ENCODE data around the gene MLXIP. TPM values are rescaled to one million over a fixed set of nuclear protein-coding genes. Genes with fewer than 3 reads are reported as not detected.

MLXIP gene
- total RNA-seq, 1 donor from 2014 or later, result 39.8 TPM

DNA sequence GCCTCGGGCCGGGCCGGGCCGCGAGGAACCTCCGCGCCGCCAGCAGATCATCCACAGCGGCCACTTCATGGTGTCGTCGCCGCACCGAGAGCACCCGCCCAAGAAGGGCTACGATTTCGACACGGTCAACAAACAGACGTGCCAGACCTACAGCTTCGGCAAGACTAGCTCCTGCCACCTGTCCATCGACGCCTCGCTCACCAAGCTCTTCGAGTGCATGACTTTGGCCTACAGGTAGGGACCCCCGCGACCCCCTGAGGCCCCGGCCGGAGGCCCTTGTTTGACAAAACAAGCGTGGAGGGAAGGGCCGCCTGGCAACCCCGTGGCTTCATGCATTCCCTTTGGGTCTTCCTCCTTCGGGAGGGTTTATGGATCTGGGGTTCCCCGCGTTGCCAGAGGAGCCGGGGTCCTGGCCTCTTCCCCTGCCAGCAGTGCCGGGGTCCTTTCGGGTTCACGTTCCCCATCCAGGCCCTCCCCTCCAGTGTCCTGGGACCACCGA lies 526 bp downstream of the MLXIP start:
- peak overlapping the region; percentile 89 for H3K27ac Mint-ChIP-seq (ENCODE audit: unreplicated experiment)
- no peaks in the 10 kb centered on the region for H3K9me3 Mint-ChIP-seq
- peaks cover 44% of the 10 kb centered on the region for H3K4me1 Mint-ChIP-seq
- peaks cover 17% of the 10 kb centered on the region for H3K27me3 Mint-ChIP-seq (ENCODE audit: low read depth)
- peak; percentile 27 for DNase-seq (ENCODE audit: low read depth, low spot score)
- TF ChIP-seq, protein P1, sequence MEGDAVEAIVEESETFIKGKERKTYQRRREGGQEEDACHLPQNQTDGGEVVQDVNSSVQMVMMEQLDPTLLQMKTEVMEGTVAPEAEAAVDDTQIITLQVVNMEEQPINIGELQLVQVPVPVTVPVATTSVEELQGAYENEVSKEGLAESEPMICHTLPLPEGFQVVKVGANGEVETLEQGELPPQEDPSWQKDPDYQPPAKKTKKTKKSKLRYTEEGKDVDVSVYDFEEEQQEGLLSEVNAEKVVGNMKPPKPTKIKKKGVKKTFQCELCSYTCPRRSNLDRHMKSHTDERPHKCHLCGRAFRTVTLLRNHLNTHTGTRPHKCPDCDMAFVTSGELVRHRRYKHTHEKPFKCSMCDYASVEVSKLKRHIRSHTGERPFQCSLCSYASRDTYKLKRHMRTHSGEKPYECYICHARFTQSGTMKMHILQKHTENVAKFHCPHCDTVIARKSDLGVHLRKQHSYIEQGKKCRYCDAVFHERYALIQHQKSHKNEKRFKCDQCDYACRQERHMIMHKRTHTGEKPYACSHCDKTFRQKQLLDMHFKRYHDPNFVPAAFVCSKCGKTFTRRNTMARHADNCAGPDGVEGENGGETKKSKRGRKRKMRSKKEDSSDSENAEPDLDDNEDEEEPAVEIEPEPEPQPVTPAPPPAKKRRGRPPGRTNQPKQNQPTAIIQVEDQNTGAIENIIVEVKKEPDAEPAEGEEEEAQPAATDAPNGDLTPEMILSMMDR (conservative IDR thresholded peaks at IDR 0.05), result no peak
- peaks cover 3% of the 10 kb centered on the region for H3K36me3 Mint-ChIP-seq (ENCODE audit: low read depth)
- peak overlapping the region; percentile 89 for H3K4me3 Mint-ChIP-seq

DNA sequence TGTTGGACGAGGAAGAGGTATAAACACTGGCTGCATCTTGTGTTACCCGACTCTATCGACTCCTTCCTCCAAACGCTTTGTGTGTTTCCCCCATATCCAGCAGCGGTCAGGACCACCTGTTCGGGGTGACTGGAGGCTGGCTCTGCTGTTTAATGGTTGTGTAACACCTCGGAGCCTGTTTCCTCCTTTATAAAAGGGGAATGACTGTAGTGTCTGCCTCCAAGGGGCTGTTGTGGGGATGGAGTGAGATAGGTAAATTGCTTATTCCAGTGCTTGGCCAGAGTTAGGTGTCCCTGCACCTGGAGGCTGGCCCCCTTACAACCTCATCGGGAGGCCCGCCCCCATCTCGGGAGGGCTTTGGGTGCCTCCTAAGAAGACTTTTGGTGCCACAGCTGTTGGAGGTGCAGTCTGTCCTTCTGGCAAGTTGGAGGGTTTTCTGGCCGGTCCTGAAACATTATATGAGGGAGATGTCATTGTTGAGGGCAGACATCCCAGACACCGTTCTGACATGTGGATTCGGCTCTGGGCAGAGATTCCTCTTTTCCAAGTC lies 1.1 kb downstream of the MLXIP start:
- TF ChIP-seq, protein P1 (conservative IDR thresholded peaks at IDR 0.05), result no peak
- H3K4me1 Mint-ChIP-seq, result peaks cover 44% of the 10 kb centered on the region
- peaks cover 3% of the 10 kb centered on the region for H3K36me3 Mint-ChIP-seq (ENCODE audit: low read depth)
- H3K4me3 Mint-ChIP-seq, result peak overlapping the region; percentile 89
- H3K9me3 Mint-ChIP-seq, result no peaks in the 10 kb centered on the region
- peaks cover 17% of the 10 kb centered on the region for H3K27me3 Mint-ChIP-seq (ENCODE audit: low read depth)
- no peak for DNase-seq (ENCODE audit: low read depth, low spot score)
- peak overlapping the region; percentile 16 for H3K27ac Mint-ChIP-seq (ENCODE audit: unreplicated experiment)

DNA sequence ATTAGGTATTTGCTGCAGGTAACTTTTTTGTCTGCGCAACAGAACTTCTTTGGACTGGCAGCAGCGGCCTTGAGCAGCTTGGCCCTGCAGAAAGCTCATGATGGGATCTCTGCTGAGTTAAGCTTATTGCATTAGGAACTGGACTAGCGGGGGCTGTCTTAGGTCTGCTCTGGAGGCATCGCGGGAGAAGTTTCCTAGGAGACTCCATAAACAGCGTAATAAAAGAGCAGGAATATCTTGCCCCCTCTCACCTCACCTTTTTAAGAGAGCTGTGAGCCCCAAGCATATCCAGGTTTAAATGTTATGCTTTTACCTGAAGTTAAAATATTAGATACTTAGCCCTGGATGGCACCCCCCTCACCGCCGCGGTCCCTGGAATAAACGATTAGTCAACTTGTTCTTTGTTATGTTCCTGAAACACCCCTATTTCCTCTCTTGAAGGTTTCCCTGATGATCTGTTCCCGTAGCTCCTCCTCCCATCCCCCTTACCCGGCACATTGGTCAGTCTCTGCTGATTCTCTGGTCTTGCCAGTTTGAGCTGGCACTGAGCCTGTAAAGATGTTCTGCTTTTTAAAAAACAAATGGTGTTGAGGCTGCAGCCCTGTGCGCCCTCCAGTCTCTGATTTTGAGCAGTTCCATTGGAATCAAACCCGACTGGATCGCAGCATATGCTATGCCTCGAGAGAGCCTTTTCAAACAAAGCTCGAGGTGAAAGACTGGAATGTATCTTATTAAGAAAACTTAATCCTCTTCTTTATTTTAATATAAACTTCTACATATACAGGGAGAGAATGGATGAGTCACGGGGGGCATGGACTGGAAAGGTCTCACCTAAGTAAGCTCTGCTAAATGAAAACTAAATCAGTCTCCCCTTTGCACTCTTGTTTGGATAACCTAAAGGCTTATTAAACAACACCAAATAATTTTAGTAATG lies 1.9 kb downstream of the MLXIP start:
- peak overlapping the region; percentile 89 for H3K4me3 Mint-ChIP-seq
- TF ChIP-seq, protein P1 (conservative IDR thresholded peaks at IDR 0.05), result no peak
- no peak for DNase-seq (ENCODE audit: low read depth, low spot score)
- H3K4me1 Mint-ChIP-seq, result peaks cover 44% of the 10 kb centered on the region
- H3K27ac Mint-ChIP-seq (ENCODE audit: unreplicated experiment), result peak overlapping the region; percentile 16
- peaks cover 17% of the 10 kb centered on the region for H3K27me3 Mint-ChIP-seq (ENCODE audit: low read depth)
- H3K9me3 Mint-ChIP-seq, result no peaks in the 10 kb centered on the region
- H3K36me3 Mint-ChIP-seq (ENCODE audit: low read depth), result peaks cover 3% of the 10 kb centered on the region

DNA sequence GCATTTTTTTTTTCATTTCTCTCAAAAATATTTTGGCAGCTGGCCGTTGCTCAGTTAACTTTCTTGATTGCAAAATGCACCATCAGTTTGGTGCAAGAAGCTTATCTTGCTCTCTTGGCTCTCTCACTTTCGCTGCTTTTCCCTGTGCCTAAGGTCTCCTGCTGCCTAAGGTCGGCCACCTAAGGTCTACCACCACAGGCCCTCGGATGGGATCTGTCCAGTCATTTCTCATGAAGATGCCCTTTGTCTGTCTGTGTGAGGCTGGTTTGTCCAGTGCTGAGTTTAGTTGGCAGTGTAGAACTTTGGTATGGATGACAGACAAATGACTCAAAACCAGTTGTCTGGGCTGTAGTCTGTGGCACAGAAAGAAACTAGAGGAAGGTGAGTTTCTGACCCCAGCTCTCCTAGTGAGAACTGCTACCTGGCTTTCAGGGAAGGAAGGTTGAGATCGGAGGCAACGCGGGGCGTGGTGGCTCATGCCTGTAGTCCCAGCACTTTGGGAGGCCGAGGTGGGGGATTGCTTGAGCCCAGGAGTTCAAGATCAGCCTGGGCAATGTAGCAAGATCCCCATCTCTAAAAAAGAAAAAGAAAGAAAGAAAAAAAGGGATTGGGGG lies 2.6 kb downstream of the MLXIP start:
- H3K36me3 Mint-ChIP-seq (ENCODE audit: low read depth), result peaks cover 3% of the 10 kb centered on the region
- H3K4me3 Mint-ChIP-seq, result peak overlapping the region; percentile 38
- DNase-seq (ENCODE audit: low read depth, low spot score), result no peak
- H3K4me1 Mint-ChIP-seq, result peaks cover 48% of the 10 kb centered on the region
- TF ChIP-seq, protein P1 (conservative IDR thresholded peaks at IDR 0.05), result no peak
- peaks cover 17% of the 10 kb centered on the region for H3K27me3 Mint-ChIP-seq (ENCODE audit: low read depth)
- no peak overlapping the region for H3K27ac Mint-ChIP-seq (ENCODE audit: unreplicated experiment)
- no peaks in the 10 kb centered on the region for H3K9me3 Mint-ChIP-seq

DNA sequence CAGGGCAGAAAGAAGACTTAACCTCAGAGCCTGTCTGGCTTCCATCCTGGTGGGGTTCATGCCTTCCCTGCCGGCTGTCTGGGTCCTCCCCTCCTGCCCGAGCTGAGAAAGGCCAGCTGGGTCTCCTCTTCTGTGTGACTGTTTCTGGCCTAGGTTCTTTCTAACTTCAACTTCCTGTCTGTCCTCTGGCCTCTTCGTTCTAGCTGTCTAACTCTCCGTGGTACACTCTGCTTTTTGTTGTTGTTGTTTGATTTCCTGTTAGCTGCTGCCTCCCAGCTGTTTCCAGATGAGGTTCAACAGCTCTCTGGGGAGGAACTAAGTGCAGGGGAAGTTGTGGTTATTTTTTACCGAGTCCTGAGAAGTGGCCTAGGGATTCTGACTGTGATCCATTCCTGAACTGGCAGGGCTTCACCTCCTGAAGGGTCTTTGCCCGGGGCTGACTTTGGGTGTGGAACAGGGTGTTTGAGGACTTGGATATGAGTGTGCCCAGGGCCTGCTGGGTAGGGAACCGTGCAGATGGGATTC lies 3.2 kb downstream of the MLXIP start:
- no peak for DNase-seq (ENCODE audit: low read depth, low spot score)
- TF ChIP-seq, protein P1 (conservative IDR thresholded peaks at IDR 0.05), result no peak
- Mint-ChIP-seq H3K27ac (ENCODE audit: unreplicated experiment) (no peak overlapping the region), H3K36me3 (ENCODE audit: low read depth) (peaks cover 3% of the 10 kb centered on the region), H3K4me1 (peaks cover 48% of the 10 kb centered on the region), H3K9me3 (no peaks in the 10 kb centered on the region), H3K4me3 (peak overlapping the region; percentile 50), H3K27me3 (ENCODE audit: low read depth) (peaks cover 17% of the 10 kb centered on the region)

Measured in neural crest cell (in vitro differentiated cells).